BLaER1 treated with 17β-estradiol and CSF1 and Interleukin-3, amounts not matched to agents 10 nM and 100 nM (cell line): ENCODE results near the gene PLEKHA5.

ENCODE experiments used
- H3K27ac ChIP-seq, 11 experiments: shearing (Covaris generic); formaldehyde crosslinking; 2 replicates each; pipeline ENCODE4 v1.8.1; 2022
- H3K27me3 ChIP-seq, 11 experiments: shearing (Covaris generic); formaldehyde crosslinking; 2 replicates each; pipeline ENCODE4 v1.8.1; 2022
- H3K36me3 ChIP-seq, 11 experiments: shearing (Covaris generic); formaldehyde crosslinking; 2 replicates each; pipeline ENCODE4 v1.8.1; 2022
- H3K4me1 ChIP-seq, 10 experiments: shearing (Covaris generic); formaldehyde crosslinking; 2 replicates each; pipeline ENCODE4 v1.8.1; 2022
- H3K4me2 ChIP-seq, 11 experiments: shearing (Covaris generic); formaldehyde crosslinking; 2 replicates each; pipeline ENCODE4 v1.8.1; 2022
- H3K4me3 ChIP-seq, 10 experiments: shearing (Covaris generic); formaldehyde crosslinking; 2 replicates each; pipeline ENCODE4 v1.8.1; 2022
- H3K9ac ChIP-seq, 11 experiments: shearing (Covaris generic); formaldehyde crosslinking; 2 replicates each; pipeline ENCODE4 v1.8.1; 2022
- H3K9me3 ChIP-seq, 11 experiments: shearing (Covaris generic); formaldehyde crosslinking; replicated peaks in 1 of 11; 2 replicates each; pipeline ENCODE4 v1.8.1; 2022
- H4K20me1 ChIP-seq, 11 experiments: shearing (Covaris generic); formaldehyde crosslinking; 2 replicates each; pipeline ENCODE4 v1.8.1; 2022
- Cebpa-rat ChIP-seq, 11 experiments: shearing (Covaris generic); IDR thresholded peaks; 2 replicates each; pipeline ENCODE4 v1.8.1; 2022

The PLEKHA5 gene

DNA sequence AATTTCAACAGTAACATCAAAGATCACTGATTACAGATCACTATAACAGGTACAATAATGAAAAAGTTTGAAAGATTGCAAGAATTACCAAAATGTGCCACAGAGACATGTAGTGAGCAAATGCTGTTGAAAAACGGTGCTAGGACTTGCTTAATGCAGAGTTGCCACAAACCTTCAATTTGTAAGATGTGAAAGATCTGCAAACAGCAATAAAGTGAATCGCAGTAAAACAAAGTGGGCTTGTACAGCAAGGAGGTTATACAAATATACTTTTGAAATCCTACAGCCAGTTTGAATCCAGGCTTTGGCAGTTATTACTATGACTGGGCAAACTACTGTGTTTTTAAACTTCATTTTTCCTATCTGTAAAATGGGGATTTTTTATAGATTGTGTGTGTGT lies 1.0 kb upstream of the PLEKHA5 start:
- no peak overlapping the region for H3K4me2 ChIP-seq
- no peaks in the 10 kb centered on the region for H3K27me3 ChIP-seq
- H3K36me3 ChIP-seq: no peaks in the 10 kb centered on the region
- H3K4me1 ChIP-seq: peaks cover 11 to 20% (median 16%) of the 10 kb centered on the region in 10 experiments
- H3K27ac ChIP-seq: no peak overlapping the region
- no peak for TF ChIP-seq Cebpa-rat (IDR thresholded peaks at IDR 0.05)
- no peak overlapping the region for H3K4me3 ChIP-seq
- H3K9ac ChIP-seq: no peak overlapping the region
- H4K20me1 ChIP-seq: no peaks in the 10 kb centered on the region
- H3K9me3 ChIP-seq: peaks cover 11 to 29% (median 26%) of the 10 kb centered on the region in 11 experiments

DNA sequence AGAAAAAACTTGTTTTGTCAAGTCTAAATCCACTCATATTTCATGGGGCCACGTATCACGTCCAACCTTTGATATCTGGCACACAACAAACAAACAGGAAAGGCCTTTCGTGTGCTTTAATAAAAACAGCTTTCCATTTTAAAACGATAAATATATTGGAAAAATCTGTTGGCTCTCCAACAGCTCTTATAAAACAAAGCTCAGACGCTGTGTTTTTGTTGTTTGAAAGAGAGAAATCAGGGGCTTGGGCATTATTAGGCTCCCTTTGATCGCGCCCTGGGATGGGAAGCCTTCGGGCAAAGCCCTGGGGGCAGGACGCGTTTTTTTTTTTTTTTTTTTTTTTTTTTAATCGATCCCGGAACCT lies 429 bp upstream of the PLEKHA5 start:
- Histone ChIP-seq H3K36me3 (no peaks in the 10 kb centered on the region), H3K27ac (peak overlapping the region in 10 of 11 experiments; percentile 6 to 75 (median 67); a peak in 17 of 22 replicates), H3K4me1 (peaks cover 11 to 20% (median 16%) of the 10 kb centered on the region in 10 experiments), H4K20me1 (no peaks in the 10 kb centered on the region), H3K4me2 (peak overlapping the region; percentile 28 to 98 (median 95); a peak in 18 of 22 replicates), H3K9me3 (peaks cover 11 to 29% (median 26%) of the 10 kb centered on the region in 11 experiments), H3K9ac (peak overlapping the region; percentile 72 to 85 (median 82); a peak in 21 of 22 replicates), H3K27me3 (no peaks in the 10 kb centered on the region), H3K4me3 (peak overlapping the region; percentile 88 to 100 (median 94))
- TF ChIP-seq Cebpa-rat (IDR thresholded peaks at IDR 0.05): no peak

DNA sequence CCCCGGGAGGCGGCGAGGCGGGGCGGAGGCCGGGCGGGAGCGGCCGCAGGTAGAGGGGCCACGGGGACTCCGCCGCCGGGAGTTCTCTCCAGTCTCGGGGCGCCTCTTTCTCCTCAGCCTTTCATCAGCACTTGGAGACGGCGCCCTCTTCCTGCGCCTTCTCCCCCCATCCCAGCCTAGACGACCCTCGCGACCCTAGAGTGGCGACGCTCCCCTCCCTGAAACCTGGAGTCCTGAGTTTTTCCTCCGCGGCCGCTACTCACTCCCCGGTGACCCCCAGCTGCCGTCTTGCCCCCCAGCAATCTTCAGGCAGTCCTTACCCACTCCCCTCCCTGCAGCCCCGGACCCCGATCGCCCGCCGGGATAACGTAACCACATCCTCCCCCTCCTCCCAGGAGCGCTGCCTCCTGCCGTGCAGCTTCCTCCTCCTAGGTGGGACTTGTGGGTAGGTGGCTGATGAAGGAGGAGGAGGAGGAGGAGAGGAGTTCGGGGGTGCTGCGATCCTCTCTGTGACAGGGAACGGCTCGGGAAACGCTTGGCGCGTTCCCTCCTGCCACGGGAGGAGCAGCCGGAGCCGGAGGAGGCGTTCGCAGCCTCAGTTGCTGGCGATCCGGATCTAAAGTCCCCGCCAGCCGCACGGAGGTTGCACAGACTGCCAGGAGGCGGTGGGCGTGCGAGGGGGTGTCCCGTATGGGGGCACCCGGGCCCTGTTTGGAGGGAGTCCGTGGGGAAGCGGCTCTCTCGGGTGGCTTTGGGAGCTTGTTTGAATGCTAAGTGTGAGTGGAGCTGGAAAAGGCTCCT lies 891 bp downstream of the PLEKHA5 start:
- peaks cover 11 to 20% (median 16%) of the 10 kb centered on the region in 10 experiments for H3K4me1 ChIP-seq
- no peak for TF ChIP-seq Cebpa-rat (IDR thresholded peaks at IDR 0.05)
- peak overlapping the region; percentile 88 to 100 (median 94) for H3K4me3 ChIP-seq
- H3K36me3 ChIP-seq: no peaks in the 10 kb centered on the region
- peak overlapping the region; percentile 72 to 85 (median 82) for H3K9ac ChIP-seq
- no peaks in the 10 kb centered on the region for H3K27me3 ChIP-seq
- H3K27ac ChIP-seq: peak overlapping the region; percentile 26 to 75 (median 66); a peak in 21 of 22 replicates
- no peaks in the 10 kb centered on the region for H4K20me1 ChIP-seq
- H3K9me3 ChIP-seq: peaks cover 11 to 29% (median 26%) of the 10 kb centered on the region in 11 experiments
- H3K4me2 ChIP-seq: peak overlapping the region; percentile 78 to 98 (median 96)

DNA sequence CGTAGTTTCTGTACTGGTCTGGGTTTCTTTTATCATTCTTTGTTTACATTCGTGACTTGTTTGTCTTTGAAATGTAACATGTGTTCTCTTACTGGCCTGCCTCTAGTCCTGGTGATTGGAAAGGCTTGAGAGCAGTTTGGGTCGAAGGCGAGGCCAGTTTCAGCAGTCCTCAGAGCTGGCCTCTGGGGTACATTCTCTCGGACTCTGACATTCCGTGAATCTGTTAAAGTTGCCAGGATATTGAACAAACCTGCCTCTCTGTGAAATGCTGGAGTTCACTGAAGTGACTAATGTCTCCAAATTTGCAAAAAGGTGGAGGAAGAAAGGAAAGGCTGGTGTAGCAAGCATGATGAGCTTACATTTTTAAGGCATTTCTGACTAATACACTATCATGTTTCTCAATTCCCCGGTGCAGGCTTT lies 1.5 kb downstream of the PLEKHA5 start:
- H3K4me3 ChIP-seq: peak overlapping the region; percentile 88 to 100 (median 94)
- peak overlapping the region; percentile 72 to 85 (median 82) for H3K9ac ChIP-seq

DNA sequence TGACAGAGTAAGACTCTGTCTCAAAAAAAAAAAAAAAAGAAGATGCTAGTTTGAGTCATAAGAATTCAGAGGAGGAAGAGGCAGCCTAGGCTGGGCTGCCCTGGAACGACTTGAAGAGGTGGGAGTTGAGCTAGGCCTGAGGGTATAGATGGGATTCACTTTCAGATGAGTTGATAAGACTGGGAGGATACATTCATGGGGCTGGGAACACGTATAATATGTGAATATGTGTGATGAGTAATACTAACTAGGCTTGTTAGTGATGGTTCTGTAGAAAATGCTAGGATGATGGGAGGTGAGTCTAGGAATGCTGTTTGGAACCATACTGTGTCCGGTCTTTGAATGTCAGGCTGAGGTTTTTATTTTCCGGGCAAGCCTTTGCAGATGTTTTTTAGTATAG lies 9.0 kb downstream of the PLEKHA5 start:
- Histone ChIP-seq H3K36me3 (peaks cover 0 to 7% (median 0%) of the 10 kb centered on the region in 11 experiments; a peak in 3 of 22 replicates), H3K9ac (no peak overlapping the region), H3K27ac (no peak overlapping the region), H3K9me3 (no peaks in the 10 kb centered on the region), H3K27me3 (no peaks in the 10 kb centered on the region), H3K4me2 (peak overlapping the region in 1 of 11 experiments; percentile 78; a peak in 1 of 22 replicates), H3K4me1 (peaks cover 17 to 27% (median 23%) of the 10 kb centered on the region in 10 experiments), H4K20me1 (no peaks in the 10 kb centered on the region), H3K4me3 (no peak overlapping the region)
- no peak for TF ChIP-seq Cebpa-rat (IDR thresholded peaks at IDR 0.05)

More for the DNA sequence above, 1.5 kb downstream of the PLEKHA5 start:
- Histone ChIP-seq H3K4me2 (peak overlapping the region; percentile 78 to 98 (median 96)), H4K20me1 (no peaks in the 10 kb centered on the region), H3K27me3 (no peaks in the 10 kb centered on the region), H3K27ac (peak overlapping the region in 9 of 11 experiments; percentile 59 to 75 (median 66); a peak in 17 of 22 replicates), H3K4me1 (peaks cover 11 to 20% (median 16%) of the 10 kb centered on the region in 10 experiments), H3K36me3 (peaks cover 0 to 4% (median 0%) of the 10 kb centered on the region in 11 experiments; a peak in 1 of 22 replicates), H3K9me3 (peaks cover 11 to 25% (median 24%) of the 10 kb centered on the region in 11 experiments)
- TF ChIP-seq Cebpa-rat (IDR thresholded peaks at IDR 0.05): no peak

DNA sequence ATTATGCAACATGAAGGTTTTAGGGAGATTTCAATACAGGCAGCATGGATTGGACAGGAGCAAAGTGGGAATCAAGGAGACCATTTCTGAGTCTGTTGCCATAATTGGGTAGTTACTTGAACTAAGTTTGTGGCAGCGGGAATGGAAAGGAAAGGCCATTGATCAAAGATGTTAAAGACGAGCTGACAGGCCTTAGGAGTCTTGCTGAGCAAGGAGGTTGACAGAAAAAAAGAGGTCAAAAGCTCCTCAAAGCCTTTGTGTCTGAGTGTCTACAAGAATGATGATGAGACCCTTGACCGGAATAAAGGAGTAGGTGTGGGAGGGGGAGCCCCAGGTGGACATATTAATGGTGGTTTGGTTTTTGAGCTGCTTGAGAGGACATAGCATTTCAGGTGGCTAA lies 9.4 kb downstream of the PLEKHA5 start:
- H3K36me3 ChIP-seq: peaks cover 0 to 7% (median 0%) of the 10 kb centered on the region in 11 experiments; a peak in 4 of 22 replicates

DNA sequence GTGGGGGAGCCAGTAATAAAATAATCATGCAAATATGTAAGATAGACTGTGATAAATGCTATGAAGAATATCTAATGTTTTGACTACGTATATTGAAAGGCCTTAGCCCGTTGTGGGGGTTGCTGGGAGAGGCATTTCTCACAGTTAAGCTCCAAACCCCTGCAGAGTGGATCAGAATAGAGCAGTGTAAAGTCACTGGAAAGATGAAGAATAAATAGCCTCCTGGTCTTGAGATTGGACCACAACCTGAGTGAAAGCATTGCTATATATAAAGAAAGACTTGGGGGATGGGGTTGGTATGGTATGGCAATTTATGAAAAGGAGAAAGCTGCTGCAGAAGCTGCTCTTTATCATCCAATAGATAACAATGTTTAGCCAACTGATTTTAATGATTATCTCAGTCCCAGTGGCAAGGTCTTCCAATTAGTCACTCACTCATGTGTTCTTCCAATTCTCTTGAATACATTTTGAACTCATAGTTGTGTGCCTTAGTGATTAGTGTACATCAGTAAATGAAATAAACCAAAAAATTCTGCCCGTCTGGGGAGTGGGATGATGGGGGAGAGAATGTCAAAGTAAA lies 10.2 kb downstream of the PLEKHA5 start:
- Histone ChIP-seq H3K36me3 (peaks cover 0 to 10% (median 0%) of the 10 kb centered on the region in 11 experiments; a peak in 5 of 22 replicates), H3K4me1 (peaks cover 17 to 27% (median 23%) of the 10 kb centered on the region in 10 experiments), H3K9me3 (no peaks in the 10 kb centered on the region), H3K4me2 (no peak overlapping the region; a peak in 1 of 22 replicates), H3K27me3 (no peaks in the 10 kb centered on the region), H3K4me3 (no peak overlapping the region), H3K9ac (no peak overlapping the region), H4K20me1 (no peaks in the 10 kb centered on the region), H3K27ac (no peak overlapping the region)
- no peak for TF ChIP-seq Cebpa-rat (IDR thresholded peaks at IDR 0.05)

More for the DNA sequence above, 9.4 kb downstream of the PLEKHA5 start:
- Histone ChIP-seq H3K4me1 (peaks cover 17 to 27% (median 23%) of the 10 kb centered on the region in 10 experiments), H4K20me1 (no peaks in the 10 kb centered on the region), H3K9me3 (no peaks in the 10 kb centered on the region), H3K9ac (no peak overlapping the region), H3K4me2 (no peak overlapping the region), H3K27ac (no peak overlapping the region), H3K4me3 (no peak overlapping the region), H3K27me3 (no peaks in the 10 kb centered on the region)
- no peak for TF ChIP-seq Cebpa-rat (IDR thresholded peaks at IDR 0.05)

DNA sequence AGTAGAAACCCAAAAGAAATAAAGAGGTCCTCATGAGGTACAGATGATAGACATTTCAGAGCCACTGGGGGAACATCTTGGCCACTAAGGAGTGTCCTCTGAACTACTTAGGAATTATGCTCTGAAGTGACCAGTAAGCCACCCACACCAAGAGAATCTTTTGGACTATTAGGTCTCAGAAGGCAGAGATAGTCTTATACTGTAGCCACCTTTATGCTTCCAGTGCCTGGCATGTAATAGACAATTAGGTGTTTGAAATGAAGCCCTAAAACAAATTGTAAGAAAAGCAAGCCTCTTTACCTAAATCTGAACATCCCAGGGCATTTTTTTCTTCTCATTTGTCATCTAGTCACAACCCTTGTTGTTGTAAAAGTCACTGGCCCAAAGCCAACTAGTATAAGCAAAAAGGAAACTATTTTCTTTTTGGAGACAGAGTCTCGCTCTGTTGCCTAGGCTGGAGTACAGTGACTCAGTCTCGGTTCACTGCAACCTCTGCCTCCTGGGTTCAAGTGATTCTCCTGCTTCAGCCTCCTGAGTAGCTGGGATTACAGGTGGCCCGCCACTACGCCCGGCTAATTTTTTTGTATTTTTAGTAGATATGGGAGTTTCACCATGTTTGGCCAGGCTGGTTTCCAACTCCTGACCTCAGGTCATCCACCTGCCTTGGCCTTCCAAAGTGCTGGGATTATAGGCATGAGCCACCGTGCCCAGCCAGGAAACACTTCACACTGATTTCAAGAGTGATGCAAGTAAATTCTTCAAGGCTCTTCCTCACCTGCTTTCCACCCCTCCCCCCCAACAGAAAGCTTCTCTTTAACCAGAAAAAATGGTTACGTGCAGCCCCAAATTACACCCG lies 11.1 kb downstream of the PLEKHA5 start:
- Histone ChIP-seq H3K27ac (no peak overlapping the region), H3K4me3 (no peak overlapping the region), H3K4me2 (peak overlapping the region; percentile 12 to 56 (median 41); a peak in 16 of 22 replicates), H3K9me3 (no peaks in the 10 kb centered on the region), H3K36me3 (peaks cover 0 to 10% (median 0%) of the 10 kb centered on the region in 11 experiments; a peak in 5 of 22 replicates), H3K4me1 (peaks cover 17 to 27% (median 23%) of the 10 kb centered on the region in 10 experiments), H3K9ac (no peak overlapping the region), H4K20me1 (no peaks in the 10 kb centered on the region), H3K27me3 (no peaks in the 10 kb centered on the region)
- TF ChIP-seq Cebpa-rat (IDR thresholded peaks at IDR 0.05): no peak
